Fibroblast of lung (primary cell): ENCODE results near the gene UNC13B.

Experiments
- CTCF ChIP-seq, 2 donors: IDR thresholded peaks in 1 of 2; conservative IDR thresholded peaks in 1 of 2; 1 replicate in 1 of 2; 2 replicates in 1 of 2; pipeline ENCODE4 v1.5.1; 2011 to 2012; ENCODE audit warnings: low read length in 2 of 2, control low read depth in 1 of 2, inconsistent platforms in 1 of 2, low read depth in 1 of 2, mild to moderate bottlenecking in 1 of 2
- EZH2 ChIP-seq: IDR thresholded peaks from 2 replicates; pipeline ENCODE4 v1.5.1; 2012; ENCODE audit warnings: low read length, control low read depth, mild to moderate bottlenecking; ENCODE audit errors: missing control alignments

GRCh38 chr9:35179347-35180280 lies 17.8 kb downstream of the UNC13B start:
- TF ChIP-seq CTCF (conservative IDR thresholded peaks at IDR 0.05 in 1 of 2, IDR thresholded peaks at IDR 0.05 in 1 of 2; ENCODE audit: low read depth in 1 of 2, low read length in 2 of 2) (no peak), EZH2 (no peak)
